Measurements from ENCODE around the gene DENND5B. TPM values are rescaled to one million over a fixed set of nuclear protein-coding genes. Genes with fewer than 3 reads are reported as not detected.

The DENND5B gene
- total and polyA plus RNA-seq, 2 of the 4 experiments (the other 2 are of a cell fraction) = 5.5 to 13.4 TPM

DNA sequence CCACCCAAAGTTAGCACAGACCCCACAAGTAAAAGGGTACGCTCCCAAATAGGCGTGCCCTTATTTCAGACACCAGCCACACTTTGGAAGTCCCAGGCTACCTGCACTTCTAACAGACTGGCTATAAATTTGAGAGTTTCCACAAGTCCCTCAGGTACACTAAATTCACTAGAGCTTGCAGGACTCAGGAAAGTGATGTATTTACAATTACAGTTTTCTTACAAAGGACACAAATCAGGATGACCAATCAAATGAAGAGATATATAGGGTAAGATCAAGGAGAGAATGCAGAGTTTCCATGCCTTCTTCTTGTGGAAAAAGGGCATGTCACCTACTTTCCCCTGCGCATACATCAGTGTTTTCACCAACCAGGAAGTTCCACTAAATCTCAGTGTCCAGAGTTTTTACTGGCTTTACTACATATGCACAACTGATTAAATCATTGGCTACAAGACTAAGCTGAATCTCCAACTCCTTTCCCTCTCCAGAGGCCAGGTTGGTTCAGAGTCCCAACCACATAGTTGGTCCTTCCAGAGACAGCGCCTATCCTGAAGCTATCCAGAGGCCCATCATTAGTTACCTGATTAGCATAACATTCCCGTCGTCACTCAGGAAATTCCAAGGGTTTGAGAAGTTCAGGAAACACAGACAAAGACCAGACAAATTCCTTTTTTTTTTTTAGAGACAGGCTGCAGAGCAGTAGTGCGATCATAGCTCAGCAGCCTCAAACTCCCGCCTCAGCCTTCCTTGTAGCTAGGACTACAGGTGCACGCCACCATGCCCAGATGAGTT lies 84.2 kb downstream of the DENND5B start:
- Histone ChIP-seq H4K8ac (ENCODE audit: low read depth in 2 of 2, low read length in 2 of 2) (peak overlapping the region in 1 of 2 experiments; percentile 63; a peak in 1 of 4 replicates), H4K20me1 (ENCODE audit: insufficient read depth, low read length) (no peaks in the 10 kb centered on the region), H2BK120ac (ENCODE audit: low read depth, low read length) (peak overlapping the region; percentile 39; the same call in 1 of the 2 replicates), H3K9me3 (ENCODE audit: control insufficient read depth, insufficient read depth, low read length) (peaks cover 4% of the 10 kb centered on the region; the same call in 1 of the 2 replicates), H3K4me2 (ENCODE audit: low read depth, low read length) (peak overlapping the region; percentile 6; the same call in 1 of the 2 replicates), H2BK5ac (ENCODE audit: low read depth, low read length, poor library complexity, severe bottlenecking) (peak overlapping the region; percentile 1), H3K79me1 (ENCODE audit: low read depth in 1 of 2, low read length in 2 of 2) (peaks cover 21 to 46% of the 10 kb centered on the region in 2 experiments), H3K18ac (ENCODE audit: low read depth, low read length) (peak overlapping the region; percentile 31; the same call in 1 of the 2 replicates), H3K27ac (ENCODE audit: insufficient read depth, low read length) (no peak overlapping the region), H3K9me1 (ENCODE audit: insufficient read depth, low read length) (peaks cover 5% of the 10 kb centered on the region; the same call in 1 of the 2 replicates), H3K4me3 (ENCODE audit: insufficient read depth, low read depth, low read length) (no peak overlapping the region), H3K27me3 (ENCODE audit: control insufficient read depth, insufficient read depth, low read length) (no peaks in the 10 kb centered on the region), H3K56ac (ENCODE audit: extremely low read depth, insufficient read depth, low read length) (no peak overlapping the region), H2BK15ac (ENCODE audit: low read depth, low read length) (peak overlapping the region; percentile 39; the same call in 1 of the 3 replicates), H3K36me3 (ENCODE audit: control insufficient read depth, insufficient read depth, low read length) (no peaks in the 10 kb centered on the region), H2AFZ (replicated peaks; ENCODE audit: low read length, poor library complexity) (no peak overlapping the region), H3K4me1 (ENCODE audit: control insufficient read depth, insufficient read depth, low read length) (peaks cover 11% of the 10 kb centered on the region; the same call in 1 of the 2 replicates), H2BK20ac (ENCODE audit: low read depth, low read length) (peak overlapping the region; percentile 70), H3K14ac (replicated peaks; ENCODE audit: low read depth, low read length) (peak overlapping the region; percentile 34), H2AK5ac (ENCODE audit: low read depth, low read length) (0 out of 2 replicates have a peak overlapping the region, but pooled peaks have one; percentile 8), H3K9ac (ENCODE audit: low read depth, low read length) (no peak overlapping the region), H4K91ac (ENCODE audit: insufficient read depth, low read depth, low read length) (no peak overlapping the region; the same call in 1 of the 2 replicates), H2AK9ac (replicated peaks; ENCODE audit: low read depth, low read length, poor library complexity) (no peak overlapping the region), H3K23ac (ENCODE audit: low read depth, low read length) (peak overlapping the region; percentile 41; the same call in 1 of the 2 replicates), H3K4ac (ENCODE audit: low read depth, low read length) (peak overlapping the region; percentile 34; the same call in 1 of the 2 replicates), H4K5ac (ENCODE audit: low read depth, low read length) (peak overlapping the region; percentile 29; the same call in 1 of the 2 replicates)
- ATAC-seq (ENCODE audit: low read depth) (no peak), DNase-seq (peak; percentile 63)
- dilution Hi-C loops (cut with HindIII; ENCODE audit: low sequenced_read_pairs, unreplicated experiment) (no loop called here), intact Hi-C loops (cut with micrococcal nuclease) (no loop called here), in situ Hi-C loops (cut with MboI; ENCODE audit: low sequenced_read_pairs) (no loop called here)
- TF ChIP-seq, protein P1, sequence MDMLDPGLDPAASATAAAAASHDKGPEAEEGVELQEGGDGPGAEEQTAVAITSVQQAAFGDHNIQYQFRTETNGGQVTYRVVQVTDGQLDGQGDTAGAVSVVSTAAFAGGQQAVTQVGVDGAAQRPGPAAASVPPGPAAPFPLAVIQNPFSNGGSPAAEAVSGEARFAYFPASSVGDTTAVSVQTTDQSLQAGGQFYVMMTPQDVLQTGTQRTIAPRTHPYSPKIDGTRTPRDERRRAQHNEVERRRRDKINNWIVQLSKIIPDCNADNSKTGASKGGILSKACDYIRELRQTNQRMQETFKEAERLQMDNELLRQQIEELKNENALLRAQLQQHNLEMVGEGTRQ (IDR thresholded peaks at IDR 0.05; ENCODE audit: low read depth, low read length) = no peak
- no peak for TF ChIP-seq POLR2A (IDR thresholded peaks at IDR 0.05; ENCODE audit: low read depth, low read length)
- no peak for TF ChIP-seq RAD21 (IDR thresholded peaks at IDR 0.05; ENCODE audit: low read length)
- no peak for TF ChIP-seq NFE2L2 (IDR thresholded peaks at IDR 0.05; ENCODE audit: low read depth, low read length)
- no peak for TF ChIP-seq CHD1 (IDR thresholded peaks at IDR 0.05; ENCODE audit: low read depth, low read length)
- no peak for TF ChIP-seq MAFK (IDR thresholded peaks at IDR 0.05; ENCODE audit: low read depth, low read length)
- no peak for TF ChIP-seq CEBPB (IDR thresholded peaks at IDR 0.05; ENCODE audit: low read depth, low read length)
- no peak for TF ChIP-seq MAZ (IDR thresholded peaks at IDR 0.05; ENCODE audit: borderline replicate concordance, low read depth, low read length)
- TF ChIP-seq, protein P2, sequence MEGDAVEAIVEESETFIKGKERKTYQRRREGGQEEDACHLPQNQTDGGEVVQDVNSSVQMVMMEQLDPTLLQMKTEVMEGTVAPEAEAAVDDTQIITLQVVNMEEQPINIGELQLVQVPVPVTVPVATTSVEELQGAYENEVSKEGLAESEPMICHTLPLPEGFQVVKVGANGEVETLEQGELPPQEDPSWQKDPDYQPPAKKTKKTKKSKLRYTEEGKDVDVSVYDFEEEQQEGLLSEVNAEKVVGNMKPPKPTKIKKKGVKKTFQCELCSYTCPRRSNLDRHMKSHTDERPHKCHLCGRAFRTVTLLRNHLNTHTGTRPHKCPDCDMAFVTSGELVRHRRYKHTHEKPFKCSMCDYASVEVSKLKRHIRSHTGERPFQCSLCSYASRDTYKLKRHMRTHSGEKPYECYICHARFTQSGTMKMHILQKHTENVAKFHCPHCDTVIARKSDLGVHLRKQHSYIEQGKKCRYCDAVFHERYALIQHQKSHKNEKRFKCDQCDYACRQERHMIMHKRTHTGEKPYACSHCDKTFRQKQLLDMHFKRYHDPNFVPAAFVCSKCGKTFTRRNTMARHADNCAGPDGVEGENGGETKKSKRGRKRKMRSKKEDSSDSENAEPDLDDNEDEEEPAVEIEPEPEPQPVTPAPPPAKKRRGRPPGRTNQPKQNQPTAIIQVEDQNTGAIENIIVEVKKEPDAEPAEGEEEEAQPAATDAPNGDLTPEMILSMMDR (conservative IDR thresholded peaks at IDR 0.05; ENCODE audit: low read depth, low read length) = no peak
- TF ChIP-seq FOS (IDR thresholded peaks at IDR 0.05; ENCODE audit: low read depth, low read length) = no peak
- ChIA-PET POLR2A (ENCODE audit: unreplicated experiment) (interaction anchor here (0.6 to 1.2 kb wide), 2 partner anchors 12 to 126 kb away, joined by 4 to 5 read pairs; no protein-coding TSS in a partner anchor), CTCF (interaction anchor here (0.6 kb wide), 1 partner anchor 12 kb away, joined by 3 read pairs; no protein-coding TSS in a partner anchor)
- BruUV-seq (replicated peaks) = no TSS peak
- WGBS, 2 experiments (ENCODE audit: extremely low coverage in 2 of 2, insufficient read length in 1 of 2) = 0% methylated on average over 2 of the region's 9 CpGs; no CpG with 5 or more reads in 1 of the 2 experiments

Measured in IMR-90 (cell line).